ENCODE results near the gene PLSCR2. TPM values are rescaled to one million over a fixed set of nuclear protein-coding genes. Genes with fewer than 3 reads are reported as not detected.

Gene PLSCR2
- total and polyA plus RNA-seq, 2 donors (not counting 1 experiment from before 2014, with no cell fraction given): 0.15 to 0.54 TPM

GRCh38 chr3:146390957-146391356, 78.4 kb downstream of the PLSCR2 start:
- no peak overlapping the region for H3K27ac ChIP-seq (ENCODE audit: low read length in 2 of 2)
- ChIA-PET POLR2A (no interaction called here), CTCF (no interaction called here)
- no peak overlapping the region for H2AFZ ChIP-seq (ENCODE audit: insufficient read depth, low read depth, low read length, poor library complexity, severe bottlenecking)
- ATAC-seq (ENCODE audit: low read depth) (no peak), DNase-seq (no peak)
- intact Hi-C loops (cut with micrococcal nuclease): no loop called here
- H3K9ac ChIP-seq (ENCODE audit: low read length): no peak overlapping the region
- TF ChIP-seq CTCF (IDR thresholded peaks at IDR 0.05): no peak
- no peak for TF ChIP-seq EZH2 (IDR thresholded peaks at IDR 0.05; ENCODE audit: borderline replicate concordance, insufficient read depth, low read depth, low read length, poor library complexity, severe bottlenecking)
- no peak overlapping the region for H3K4me3 ChIP-seq (ENCODE audit: control extremely low read depth in 1 of 5, extremely low read depth in 1 of 5, insufficient read depth in 1 of 5, low read depth in 2 of 5, low read length in 4 of 5)
- Mint-ChIP-seq H3K27me3 (peaks cover 6% of the 10 kb centered on the region), H3K27ac (no peak overlapping the region), H3K4me1 (no peaks in the 10 kb centered on the region), H3K9me3 (ENCODE audit: insufficient read depth) (no peaks in the 10 kb centered on the region), H3K4me3 (no peak overlapping the region)
- H4K20me1 ChIP-seq (ENCODE audit: control insufficient read depth, insufficient read depth, low read length, poor library complexity, severe bottlenecking): no peaks in the 10 kb centered on the region
- H3K4me1 ChIP-seq (ENCODE audit: control insufficient read depth in 2 of 2, insufficient read depth in 2 of 2, low read length in 2 of 2): no peaks in the 10 kb centered on the region
- H3K4me2 ChIP-seq (replicated peaks; ENCODE audit: low read depth, low read length, poor library complexity, severe bottlenecking): no peak overlapping the region
- H3K79me2 ChIP-seq (ENCODE audit: control insufficient read depth, insufficient read depth, low read length): no peaks in the 10 kb centered on the region
- no peaks in the 10 kb centered on the region for H3K36me3 ChIP-seq (replicated peaks in 1 of 2; ENCODE audit: control extremely low read depth in 1 of 2, control insufficient read depth in 1 of 2, extremely low read depth in 1 of 2, insufficient read depth in 2 of 2, low read length in 1 of 2)
- H3K9me3 ChIP-seq (ENCODE audit: control extremely low read depth in 1 of 3, control insufficient read depth in 2 of 3, insufficient read depth in 1 of 3, low read length in 2 of 3): no peaks in the 10 kb centered on the region
- H3K27me3 ChIP-seq (replicated peaks in 1 of 4; ENCODE audit: control extremely low read depth in 1 of 4, control insufficient read depth in 3 of 4, insufficient read depth in 4 of 4, low read length in 3 of 4): no peaks in the 10 kb centered on the region

GRCh38 chr3:146390006-146390772, 79.2 kb downstream of the PLSCR2 start:
- CTCF ChIA-PET: no interaction called here
- ATAC-seq (ENCODE audit: low read depth): no peak
- Mint-ChIP-seq H3K27ac (no peak overlapping the region), H3K27me3 (peaks cover 6% of the 10 kb centered on the region), H3K4me1 (no peaks in the 10 kb centered on the region), H3K4me3 (no peak overlapping the region), H3K9me3 (ENCODE audit: insufficient read depth) (no peaks in the 10 kb centered on the region)
- intact Hi-C loops (cut with micrococcal nuclease): no loop called here
- H3K27me3 ChIP-seq (replicated peaks in 1 of 4; ENCODE audit: control extremely low read depth in 1 of 4, control insufficient read depth in 3 of 4, insufficient read depth in 4 of 4, low read length in 3 of 4): no peaks in the 10 kb centered on the region
- H3K4me3 ChIP-seq (ENCODE audit: control extremely low read depth in 1 of 5, extremely low read depth in 1 of 5, insufficient read depth in 1 of 5, low read depth in 2 of 5, low read length in 4 of 5): no peak overlapping the region
- no peaks in the 10 kb centered on the region for H4K20me1 ChIP-seq (ENCODE audit: control insufficient read depth, insufficient read depth, low read length, poor library complexity, severe bottlenecking)
- H3K27ac ChIP-seq (ENCODE audit: low read length in 2 of 2): no peak overlapping the region
- H3K9ac ChIP-seq (ENCODE audit: low read length): no peak overlapping the region
- no peak overlapping the region for H2AFZ ChIP-seq (ENCODE audit: insufficient read depth, low read depth, low read length, poor library complexity, severe bottlenecking)
- no peaks in the 10 kb centered on the region for H3K4me1 ChIP-seq (ENCODE audit: control insufficient read depth in 2 of 2, insufficient read depth in 2 of 2, low read length in 2 of 2)
- H3K4me2 ChIP-seq (replicated peaks; ENCODE audit: low read depth, low read length, poor library complexity, severe bottlenecking): no peak overlapping the region
- WGBS (ENCODE audit: insufficient coverage): no CpG with 5 or more reads among the region's 2 CpGs
- POLR2A ChIA-PET: no interaction called here
- no peaks in the 10 kb centered on the region for H3K36me3 ChIP-seq (replicated peaks in 1 of 2; ENCODE audit: control extremely low read depth in 1 of 2, control insufficient read depth in 1 of 2, extremely low read depth in 1 of 2, insufficient read depth in 2 of 2, low read length in 1 of 2)
- no peaks in the 10 kb centered on the region for H3K9me3 ChIP-seq (ENCODE audit: control extremely low read depth in 1 of 3, control insufficient read depth in 2 of 3, insufficient read depth in 1 of 3, low read length in 2 of 3)
- no peaks in the 10 kb centered on the region for H3K79me2 ChIP-seq (ENCODE audit: control insufficient read depth, insufficient read depth, low read length)
- DNase-seq: no peak
- no peak for TF ChIP-seq CTCF (IDR thresholded peaks at IDR 0.05)
